Measurements from ENCODE around the gene EYA2.

Gene EYA2

DNA sequence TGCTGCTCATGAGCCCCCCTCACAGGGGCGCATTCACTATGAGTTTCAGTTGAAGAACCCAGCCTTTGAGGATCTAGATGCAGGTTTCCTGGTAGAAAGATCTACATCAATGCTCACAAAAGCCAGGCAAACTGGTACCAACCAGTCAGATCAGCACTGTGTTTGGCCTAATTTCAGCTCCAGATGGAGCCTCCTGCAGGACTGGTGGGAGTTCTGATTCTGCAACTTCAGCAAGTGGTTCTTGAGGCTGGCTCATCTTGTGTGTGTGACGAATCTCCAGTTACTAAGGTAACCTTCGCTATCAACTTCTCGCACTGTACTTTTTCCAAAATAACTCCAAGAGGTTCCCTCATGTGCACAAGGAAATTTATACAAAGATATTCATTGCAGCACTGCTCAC, 343.1 kb downstream of the EYA2 start:
- no peak for DNase-seq

Measured in NCI-H526 (cell line).